GM21528 (cell line): Measurements from ENCODE around the gene SH3GL2.

Experiments
- ATAC-seq: cut with Tn5 transposase; IDR thresholded peaks from one replicate; pipeline ENCODE4 v1.9.1; 2021; ENCODE audit warnings: mild to moderate bottlenecking, moderate library complexity; ENCODE audit not compliant: unreplicated experiment, low FRiP score

SH3GL2 gene

DNA sequence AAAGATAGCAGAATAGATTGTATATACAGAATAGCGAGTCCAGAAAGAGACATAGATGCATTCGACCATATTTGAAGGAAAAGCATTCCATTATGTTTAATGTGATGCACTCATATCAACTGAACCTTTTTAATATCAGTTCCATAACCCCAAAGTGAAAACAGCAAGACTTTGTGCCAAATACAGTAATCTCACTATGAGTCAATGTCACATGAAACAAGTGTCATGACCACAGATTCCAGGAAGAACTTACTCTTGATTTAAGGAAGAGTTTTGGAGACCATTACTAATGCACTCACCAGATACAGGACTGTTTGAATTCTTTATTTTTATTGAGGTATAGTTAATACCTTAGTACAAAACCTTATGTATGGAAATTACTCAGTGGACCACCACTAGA lies 220.5 kb downstream of the SH3GL2 start:
- ATAC-seq = no peak

DNA sequence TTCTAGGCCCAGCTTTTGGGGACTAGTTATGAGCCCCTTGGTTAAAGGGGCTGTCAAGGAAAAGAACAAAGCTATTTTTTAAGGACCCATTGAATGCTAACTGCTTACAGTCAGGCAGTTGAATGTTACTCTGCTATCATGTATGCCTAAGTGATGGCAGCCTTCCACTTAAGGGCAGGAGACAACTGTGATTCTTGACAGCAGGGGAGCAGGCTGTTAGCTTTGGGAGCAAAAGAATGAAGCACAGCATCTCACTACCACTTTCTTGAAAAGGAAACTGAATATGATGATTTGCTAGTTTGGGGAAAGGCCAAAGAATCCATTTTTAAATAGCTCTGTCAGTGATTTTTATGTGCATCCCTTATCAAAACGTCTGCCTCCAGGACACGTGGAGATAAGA lies 221.6 kb downstream of the SH3GL2 start:
- no peak for ATAC-seq

DNA sequence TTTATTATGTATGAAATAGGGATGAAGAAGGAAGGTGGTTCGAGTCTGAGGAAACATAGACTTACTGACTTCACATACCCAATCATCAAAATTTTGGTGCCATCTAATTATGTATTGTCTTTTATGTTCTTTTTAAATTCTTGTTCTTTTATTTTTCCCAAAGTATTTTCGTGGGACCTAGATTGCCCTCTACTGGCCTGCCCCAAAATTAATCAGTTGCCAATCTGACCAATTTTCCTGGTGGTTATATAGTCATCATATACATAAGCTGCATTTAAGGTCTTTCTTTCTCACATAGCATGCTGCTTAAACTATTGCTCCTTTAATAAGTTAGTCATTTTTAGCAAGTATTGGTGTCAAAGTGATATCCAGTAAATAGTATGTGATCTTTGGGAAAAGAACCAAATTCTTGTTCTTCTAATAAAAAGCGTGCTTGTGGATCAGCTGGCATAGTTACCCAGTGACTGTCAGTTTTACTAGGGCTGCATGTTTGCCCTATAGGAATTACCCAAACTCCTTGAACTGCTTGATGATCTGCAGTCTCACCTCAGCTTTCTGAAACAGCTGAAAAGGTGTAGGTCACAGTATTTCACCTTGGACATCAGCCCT lies 223.5 kb downstream of the SH3GL2 start:
- no peak for ATAC-seq

DNA sequence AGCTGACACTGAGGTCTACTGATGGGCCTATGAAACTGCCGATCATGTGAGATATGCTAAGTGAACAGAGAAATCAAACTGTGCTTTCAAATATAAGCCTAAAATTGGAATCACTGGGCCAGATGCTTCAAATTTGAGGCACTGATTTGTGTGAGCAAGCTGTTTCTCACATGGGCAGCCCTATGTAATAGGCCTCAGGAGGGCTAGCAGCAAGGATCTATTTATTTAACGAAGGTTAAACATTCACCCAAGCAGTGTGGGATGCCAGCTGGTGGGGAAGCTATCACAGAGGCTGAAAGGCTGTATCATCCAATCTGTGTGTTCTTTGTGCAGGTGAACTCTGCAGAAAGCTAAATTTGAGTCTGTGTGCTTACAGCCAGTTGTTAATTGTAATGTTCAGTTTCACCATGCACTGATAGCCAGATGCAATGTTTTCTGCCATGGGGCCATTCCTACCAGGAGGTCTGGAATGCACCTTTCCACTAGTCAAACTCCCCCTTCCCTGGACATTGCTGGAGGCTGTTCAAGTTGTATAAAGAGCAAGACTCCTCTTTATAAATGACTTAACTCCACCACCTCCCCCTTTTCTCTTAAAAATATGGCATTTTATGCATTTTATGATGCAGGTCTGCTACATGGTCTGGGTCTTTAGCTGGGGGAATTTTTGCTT lies 228.9 kb downstream of the SH3GL2 start:
- no peak for ATAC-seq

DNA sequence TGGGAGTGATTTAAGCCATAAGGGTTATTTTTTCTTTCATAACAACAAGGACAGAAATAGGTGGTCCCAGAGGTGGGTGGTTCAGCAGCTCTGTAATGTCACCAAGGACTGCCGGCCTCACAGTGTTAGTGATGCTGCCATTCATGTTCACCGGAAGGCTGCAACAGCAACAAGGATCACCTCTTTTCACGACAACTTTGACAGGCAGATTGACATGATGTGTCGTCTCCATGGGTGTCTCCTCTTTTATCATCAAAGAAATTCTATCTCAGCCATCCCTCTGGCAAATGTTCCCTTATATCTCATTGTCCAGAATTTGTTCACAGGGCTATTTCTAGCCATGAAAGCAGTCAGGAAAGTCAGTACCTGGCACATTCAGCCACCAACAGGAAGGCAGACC lies 231.5 kb downstream of the SH3GL2 start:
- no peak for ATAC-seq

DNA sequence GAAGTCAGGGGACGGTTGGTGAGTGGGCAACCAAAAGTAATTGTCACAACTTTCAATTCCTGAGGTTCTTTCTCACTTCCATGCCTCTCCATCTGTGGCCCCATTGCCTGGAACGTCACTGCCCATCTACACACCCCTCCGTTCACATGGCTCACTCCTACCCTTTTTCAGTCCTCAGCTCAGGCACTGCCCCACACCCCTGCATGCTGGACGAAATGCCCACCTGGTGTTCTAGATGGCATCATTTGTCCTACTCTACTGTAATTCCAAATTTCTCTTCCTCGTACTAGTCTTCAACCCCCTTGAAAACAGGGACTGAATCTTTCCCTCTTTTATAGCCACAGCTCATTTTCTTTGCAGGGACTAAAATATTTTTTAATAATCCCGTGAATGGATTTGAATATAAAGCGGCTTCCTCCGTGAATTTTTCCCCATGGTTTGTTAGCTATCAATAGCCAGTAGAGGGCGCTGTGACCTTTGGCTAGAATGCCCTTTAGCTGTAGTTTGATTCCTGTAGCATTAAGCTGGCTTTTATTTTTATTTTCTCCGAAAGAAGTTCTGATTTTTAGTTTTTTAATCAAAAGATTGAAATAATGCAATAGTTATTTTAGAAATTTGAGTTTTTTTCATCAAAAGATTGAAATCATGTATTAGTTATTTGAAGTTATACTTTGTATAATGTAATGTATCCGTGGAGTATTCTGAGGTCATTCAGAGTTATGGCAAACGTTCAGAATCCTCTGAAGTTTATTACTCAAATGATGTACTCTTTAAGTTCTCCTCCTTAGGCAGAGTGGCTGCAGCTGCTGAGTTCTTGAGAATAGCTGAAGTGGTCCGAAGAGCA lies 232.1 kb downstream of the SH3GL2 start:
- no peak for ATAC-seq

DNA sequence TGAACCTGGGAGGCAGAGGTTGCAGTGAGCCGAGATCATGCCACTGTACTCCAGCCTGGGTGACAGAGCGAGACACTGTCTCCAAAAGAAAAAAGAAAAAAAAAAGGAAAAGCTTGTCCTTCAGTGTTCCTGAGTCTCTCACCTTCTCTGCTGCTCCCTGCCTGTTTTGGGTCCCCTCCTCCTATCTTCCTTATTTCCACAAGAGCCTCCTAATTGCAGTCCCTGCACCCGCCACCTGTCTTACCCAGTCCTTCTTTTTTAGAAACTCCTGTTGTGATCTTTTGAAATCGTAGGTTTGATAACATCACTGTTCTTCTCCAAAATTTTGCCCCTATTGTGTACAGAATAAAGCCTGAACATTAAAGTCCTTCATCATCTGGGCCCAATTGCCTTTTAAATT lies 234.9 kb downstream of the SH3GL2 start:
- no peak for ATAC-seq

DNA sequence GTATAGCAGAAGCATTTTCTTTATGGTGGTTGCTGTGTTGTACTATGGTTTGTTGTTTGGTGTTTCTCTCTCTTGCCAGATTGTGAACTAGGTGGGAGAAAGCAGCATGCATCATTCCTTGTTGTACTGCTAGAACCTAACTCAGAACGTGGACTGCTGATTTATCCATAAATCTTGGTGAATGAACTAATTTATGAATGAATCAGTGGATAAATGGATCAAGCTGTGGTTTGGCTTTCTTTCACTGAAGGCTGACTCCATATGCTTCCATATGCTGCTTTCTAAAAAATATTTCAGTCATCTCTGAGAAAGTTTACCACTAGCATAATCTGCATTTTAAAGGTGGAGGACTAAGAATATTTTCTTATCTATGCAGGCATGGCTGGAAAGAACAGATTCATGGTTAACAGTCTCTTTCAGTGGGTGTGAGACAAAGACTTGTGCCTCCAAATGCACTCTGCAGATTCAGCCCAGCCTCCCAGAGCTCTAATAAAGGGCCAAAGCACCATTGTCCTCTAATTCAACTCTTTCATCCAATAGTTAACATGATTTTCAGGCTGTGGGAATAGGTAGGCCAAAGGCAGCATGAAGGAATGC lies 237.7 kb downstream of the SH3GL2 start:
- ATAC-seq = no peak

DNA sequence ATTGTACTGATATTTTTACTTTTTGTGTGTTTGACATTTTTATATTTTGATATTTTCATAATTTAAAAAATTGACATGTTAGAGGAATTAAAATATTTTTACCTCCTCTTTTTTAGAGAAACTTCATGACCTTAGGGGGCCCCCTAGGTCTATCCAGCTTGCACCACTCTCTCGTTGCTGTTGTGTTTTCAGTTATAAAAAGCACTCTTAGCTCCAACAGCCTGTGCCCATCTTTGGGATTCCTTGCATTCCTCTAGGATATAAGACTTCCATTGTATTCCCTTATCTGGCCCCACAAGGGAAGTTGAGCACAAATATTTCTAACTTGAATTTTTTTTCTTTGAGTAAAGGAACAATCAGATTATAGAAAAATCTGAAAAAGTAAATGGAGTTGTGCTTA lies 245.3 kb downstream of the SH3GL2 start:
- ATAC-seq = no peak

DNA sequence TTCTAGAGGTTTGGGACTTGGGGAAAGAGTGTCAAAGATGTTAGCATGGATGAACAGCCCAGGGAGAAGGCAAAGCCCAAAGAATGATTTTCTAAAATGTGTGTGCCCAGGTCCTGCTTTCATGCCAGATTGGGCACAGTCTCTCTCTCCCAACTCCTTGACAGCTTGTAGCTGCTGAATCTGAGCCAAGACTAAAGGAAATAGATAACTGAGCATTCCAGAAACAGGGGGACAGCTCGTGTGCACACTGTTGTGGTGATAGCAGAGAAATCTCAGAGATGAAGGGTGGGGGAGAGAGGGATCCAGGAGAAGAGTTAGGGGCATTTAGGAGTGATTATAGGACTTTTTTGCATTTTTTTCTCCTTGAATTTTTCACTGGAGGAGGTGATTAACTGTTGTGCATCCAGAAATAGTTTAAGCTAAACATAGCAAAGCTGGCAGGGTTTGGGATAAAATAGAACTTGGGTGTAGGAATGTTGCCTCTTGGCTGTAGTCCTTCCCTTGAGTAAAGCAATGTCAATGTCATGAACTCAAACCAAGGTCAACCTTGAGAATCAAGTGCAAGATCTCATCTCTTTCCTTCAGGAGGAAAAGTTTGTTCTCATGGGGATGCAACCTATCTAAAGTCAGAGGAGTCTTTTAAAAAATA lies 245.9 kb downstream of the SH3GL2 start:
- no peak for ATAC-seq

DNA sequence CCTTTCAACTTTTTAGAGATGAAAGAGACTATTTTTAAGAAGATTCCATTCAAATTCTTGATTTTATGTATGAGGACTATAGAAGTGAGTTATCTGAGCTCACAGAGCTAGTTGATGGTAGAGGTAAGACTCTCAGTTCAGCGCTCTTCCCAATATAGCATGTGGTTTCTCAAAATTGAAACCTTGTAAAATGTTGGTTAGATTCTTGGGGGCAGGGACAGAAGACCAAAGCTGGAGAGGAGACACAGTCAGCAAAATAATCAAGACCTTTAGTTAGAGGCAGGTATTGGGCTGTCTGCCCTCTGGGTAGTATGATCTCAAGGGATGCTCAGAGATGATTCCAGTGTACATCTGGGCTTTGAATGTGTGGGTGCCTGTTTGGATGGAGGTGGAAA lies 246.4 kb downstream of the SH3GL2 start:
- ATAC-seq = no peak

DNA sequence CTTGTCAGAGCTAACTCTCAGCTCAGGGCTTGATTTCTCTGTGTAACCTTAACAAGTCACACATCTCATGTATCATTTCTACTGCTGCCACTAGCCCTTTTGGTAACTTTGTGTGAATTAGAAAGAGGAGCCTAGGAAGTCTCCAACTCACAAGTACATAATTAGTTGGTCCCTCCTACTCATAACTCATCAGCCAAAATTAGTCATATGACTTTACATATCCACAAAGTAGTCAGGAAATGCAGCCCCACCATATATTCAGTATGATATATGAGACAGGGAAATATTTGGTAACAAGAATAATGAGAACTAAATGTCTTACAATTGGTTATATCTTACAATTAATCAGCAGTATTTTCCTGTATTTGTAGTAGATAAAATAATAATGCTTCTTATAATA lies 250.2 kb downstream of the SH3GL2 start:
- no peak for ATAC-seq

DNA sequence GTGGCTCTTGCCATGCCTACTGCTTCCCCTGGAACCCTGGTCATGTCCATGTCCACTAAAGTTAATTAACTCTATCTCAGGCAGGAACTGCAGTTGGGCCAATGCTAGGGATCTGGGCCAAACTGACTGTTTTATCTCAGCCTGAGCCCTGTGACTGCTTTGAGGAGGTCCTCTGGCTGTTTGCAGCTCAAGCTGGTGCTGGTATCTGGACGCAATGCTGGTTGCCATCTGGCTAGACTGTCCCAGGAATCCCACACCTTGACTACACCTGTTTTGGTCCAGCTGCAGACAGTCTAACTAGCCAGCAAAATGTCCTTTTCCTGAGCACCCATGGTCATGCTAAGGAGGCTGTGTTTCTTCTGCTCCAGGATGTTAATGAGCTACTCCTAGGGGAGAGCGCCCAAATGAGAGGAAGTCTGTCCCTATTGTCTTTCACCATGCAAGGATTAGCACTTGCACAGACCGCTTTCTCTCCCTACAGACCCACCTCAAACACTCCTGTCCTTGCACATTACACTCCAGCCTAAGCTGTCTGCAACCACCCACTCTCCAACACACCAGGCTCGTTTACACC lies 251.0 kb downstream of the SH3GL2 start:
- ATAC-seq = no peak

DNA sequence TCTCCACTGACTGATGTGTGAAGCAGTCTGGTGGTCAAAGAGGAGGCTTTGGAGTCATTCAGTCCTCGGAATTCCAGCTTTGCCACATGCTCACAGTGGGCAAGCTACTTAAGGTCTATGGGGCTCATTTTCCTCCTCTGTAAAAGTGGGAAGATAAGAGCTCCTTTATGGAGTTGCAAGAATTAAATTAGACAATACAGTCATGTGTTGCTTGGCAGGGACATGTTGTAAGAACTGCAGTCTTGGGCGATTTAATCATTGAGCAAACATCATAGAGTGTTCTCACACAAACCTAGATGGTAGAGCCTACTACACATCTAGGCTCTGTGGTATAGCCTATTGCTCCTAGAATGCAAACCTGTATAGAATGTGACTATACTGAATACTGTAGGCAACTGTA lies 253.9 kb downstream of the SH3GL2 start:
- no peak for ATAC-seq

DNA sequence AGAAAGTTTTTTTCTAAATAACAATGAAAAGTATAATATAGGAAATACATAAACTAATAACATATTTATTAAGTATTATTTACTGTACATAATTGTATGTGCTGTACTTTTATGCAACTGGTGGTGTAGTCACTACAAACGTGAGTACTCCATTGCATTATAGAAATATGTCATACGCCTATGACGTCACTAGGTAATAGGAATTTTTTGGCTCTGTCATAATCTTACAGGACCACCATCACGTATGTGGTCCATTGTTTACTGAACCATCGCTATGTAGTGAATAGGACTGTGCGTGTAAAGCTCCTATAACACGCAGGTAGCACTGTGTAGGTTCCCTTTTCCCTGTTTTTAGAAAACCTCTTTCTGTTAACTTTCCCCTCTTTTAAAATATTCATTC lies 255.0 kb downstream of the SH3GL2 start:
- no peak for ATAC-seq

DNA sequence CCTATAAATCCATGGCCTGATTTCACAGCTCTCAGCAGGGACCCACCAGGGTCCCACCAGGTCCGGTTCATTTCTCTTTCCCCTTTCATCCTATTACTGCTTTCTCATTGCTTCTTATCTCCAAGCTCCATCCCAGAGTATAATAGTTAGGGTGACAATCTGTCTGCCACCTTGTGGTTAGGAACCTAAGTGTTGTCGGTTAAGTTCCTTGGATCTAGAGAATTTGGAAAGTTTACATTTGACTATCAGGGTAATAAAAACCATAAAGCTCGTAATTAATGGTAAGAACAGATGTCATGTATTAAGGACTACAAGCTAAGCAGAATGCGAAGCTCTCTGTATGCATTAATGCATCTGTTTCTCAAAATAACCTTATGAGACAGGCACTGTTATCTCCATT lies 259.1 kb downstream of the SH3GL2 start:
- ATAC-seq = no peak

DNA sequence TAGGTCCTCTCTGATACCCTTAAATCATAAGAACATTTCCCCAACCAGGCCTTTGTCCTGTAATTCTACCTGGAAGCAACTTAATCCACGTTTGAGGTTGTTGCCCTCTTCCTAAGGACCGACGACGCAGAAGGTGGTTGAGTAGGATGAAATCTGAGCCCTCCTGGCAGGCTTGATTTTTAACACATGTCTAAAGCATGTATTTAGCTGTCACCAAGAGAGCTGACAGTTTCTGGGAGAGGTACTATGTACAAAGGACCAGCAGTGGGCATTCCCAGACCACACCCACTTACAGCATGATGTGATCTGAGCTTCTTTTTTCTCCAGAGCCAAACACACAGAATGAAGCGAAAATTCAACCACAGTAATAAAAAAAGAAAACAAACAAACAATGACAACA lies 260.9 kb downstream of the SH3GL2 start:
- ATAC-seq = no peak

DNA sequence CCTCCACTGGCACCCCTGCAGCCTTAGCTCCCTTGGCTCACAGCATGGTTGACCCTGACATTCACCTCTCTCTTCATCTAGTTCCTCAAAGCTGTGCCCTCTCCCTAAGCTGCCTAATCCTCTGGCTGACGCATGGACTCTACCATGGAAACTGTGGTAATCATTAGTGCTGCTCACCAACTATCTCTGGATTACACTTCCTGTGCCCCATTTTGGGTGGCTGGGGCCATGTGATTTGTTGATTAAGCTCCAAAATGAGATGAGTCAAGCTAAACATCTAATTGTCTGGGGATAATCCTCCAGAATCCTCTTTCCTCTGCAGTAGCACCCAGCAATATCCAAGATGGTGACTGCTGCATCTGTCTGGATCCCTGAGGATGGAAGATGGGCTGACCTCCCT lies 264.4 kb downstream of the SH3GL2 start:
- ATAC-seq = no peak
